ENCODE data around the gene RFPL2.

RFPL2 gene

GRCh38 chr22:32204856-32205722, at the start of gene RFPL2:
RFPL2 (minus strand) TSS chr22:32205073; CDS start chr22:32202451, 2,622 bp downstream.
- DNase-seq: no peak

- no peak for DNase-seq
Observed at GRCh38 chr22:32249231-32249630, 44.4 kb upstream of the RFPL2 start.

GRCh38 chr22:32248276-32248675, 43.4 kb upstream of the RFPL2 start:
- DNase-seq: no peak

GRCh38 chr22:32246166-32246565, 41.3 kb upstream of the RFPL2 start:
- DNase-seq: no peak

GRCh38 chr22:32245042-32245441, 40.2 kb upstream of the RFPL2 start:
- DNase-seq: no peak

GRCh38 chr22:32244547-32244946, 39.7 kb upstream of the RFPL2 start:
- no peak for DNase-seq

GRCh38 chr22:32240461-32240860, 35.6 kb upstream of the RFPL2 start:
- DNase-seq: no peak

- DNase-seq: no peak
Observed at GRCh38 chr22:32237906-32238305, 33.0 kb upstream of the RFPL2 start.

- no peak for DNase-seq
Observed at GRCh38 chr22:32236970-32237369, 32.1 kb upstream of the RFPL2 start.

GRCh38 chr22:32233091-32233490, 28.2 kb upstream of the RFPL2 start:
- no peak for DNase-seq

- DNase-seq: no peak
Observed at GRCh38 chr22:32232191-32232830, 27.4 kb upstream of the RFPL2 start.

- DNase-seq: no peak
Observed at GRCh38 chr22:32226326-32227104, 21.6 kb upstream of the RFPL2 start.

- no peak for DNase-seq
Observed at GRCh38 chr22:32222991-32223390, 18.1 kb upstream of the RFPL2 start.

GRCh38 chr22:32219026-32219425, 14.2 kb upstream of the RFPL2 start:
- no peak for DNase-seq

- no peak for DNase-seq
Observed at GRCh38 chr22:32218470-32218869, 13.6 kb upstream of the RFPL2 start.

- DNase-seq: no peak
Observed at GRCh38 chr22:32217465-32217864, 12.6 kb upstream of the RFPL2 start.

GRCh38 chr22:32216911-32217310, 12.0 kb upstream of the RFPL2 start:
- DNase-seq: no peak

GRCh38 chr22:32211011-32211410, 6.1 kb upstream of the RFPL2 start:
- DNase-seq: no peak

- no peak for DNase-seq
Observed at GRCh38 chr22:32208681-32209080, 3.8 kb upstream of the RFPL2 start.

GRCh38 chr22:32207971-32208480, 3.2 kb upstream of the RFPL2 start:
- no peak for DNase-seq

GRCh38 chr22:32206774-32207758, 2.2 kb upstream of the RFPL2 start:
- DNase-seq: no peak
